Fibroblast of skin of right quadriceps (primary cell): ENCODE results near the gene RNF2.
A peak's percentile ranks its signal among the peaks of the same experiment; 100 is the strongest.
"Not testable (repeated sequence)": the region's sequence is repeated elsewhere in the genome, so short reads cannot be mapped to it uniquely, and the experiment has no call there.

Source experiments
- DNase-seq: peaks from one replicate; pipeline ENCODE4 v3.0.0-alpha.2; 2013

Gene RNF2

GRCh38 chr1:185050823-185051451 is 5.6 kb downstream of the RNF2 start:
- DNase-seq: no peak

- no peak for DNase-seq
Measured at GRCh38 chr1:185053204-185053603, 7.8 kb downstream of the RNF2 start.

GRCh38 chr1:185054365-185055060 is 9.2 kb downstream of the RNF2 start:
- DNase-seq: no peak

- no peak for DNase-seq
Measured at GRCh38 chr1:185058110-185058509, 12.8 kb downstream of the RNF2 start.

- DNase-seq: no peak
Measured at GRCh38 chr1:185058876-185059275, 13.5 kb downstream of the RNF2 start.

- DNase-seq: no peak
Measured at GRCh38 chr1:185059950-185060571, 14.7 kb downstream of the RNF2 start.

- DNase-seq: no peak
Measured at GRCh38 chr1:185062710-185063370, 17.5 kb downstream of the RNF2 start.

GRCh38 chr1:185063719-185064118 is 18.4 kb downstream of the RNF2 start:
- DNase-seq: no peak

- DNase-seq: not testable (repeated sequence)
Measured at GRCh38 chr1:185065006-185065405, 19.6 kb downstream of the RNF2 start.

- no peak for DNase-seq
Measured at GRCh38 chr1:185066181-185066580, 20.8 kb downstream of the RNF2 start.

- no peak for DNase-seq
Measured at GRCh38 chr1:185068341-185068740, 23.0 kb downstream of the RNF2 start.

GRCh38 chr1:185069202-185069772 is 23.9 kb downstream of the RNF2 start:
- no peak for DNase-seq

GRCh38 chr1:185070051-185070450 is 24.7 kb downstream of the RNF2 start:
- no peak for DNase-seq

- peak; percentile 39 for DNase-seq
Measured at GRCh38 chr1:185073725-185074124, 28.4 kb downstream of the RNF2 start.

- peak; percentile 39 for DNase-seq
Measured at GRCh38 chr1:185074307-185074706, 28.9 kb downstream of the RNF2 start.

GRCh38 chr1:185075476-185075875 is 30.1 kb downstream of the RNF2 start:
- DNase-seq: no peak

- no peak for DNase-seq
Measured at GRCh38 chr1:185077374-185077773, 32.0 kb downstream of the RNF2 start.

- no peak for DNase-seq
Measured at GRCh38 chr1:185080422-185080821, 35.1 kb downstream of the RNF2 start.

- DNase-seq: no peak
Measured at GRCh38 chr1:185083818-185084217, 38.5 kb downstream of the RNF2 start.

- DNase-seq: no peak
Measured at GRCh38 chr1:185087101-185087500, 41.7 kb downstream of the RNF2 start.

GRCh38 chr1:185087746-185088145 is 42.4 kb downstream of the RNF2 start:
- no peak for DNase-seq

- no peak for DNase-seq
Measured at GRCh38 chr1:185091480-185091879, 46.1 kb downstream of the RNF2 start.

GRCh38 chr1:185094761-185095160 is 49.4 kb downstream of the RNF2 start:
- DNase-seq: no peak
